GM21786 (cell line): ENCODE measurements around the gene CDC73.
"Not testable (repeated sequence)": the region's sequence is repeated elsewhere in the genome, so short reads cannot be mapped to it uniquely, and the experiment has no call there.

ENCODE experiments used
- ATAC-seq: cut with Tn5 transposase; IDR thresholded peaks from one replicate; pipeline ENCODE4 v1.9.1; 2021; ENCODE audit not compliant: unreplicated experiment

CDC73 gene

GRCh38 chr1:193222056-193222615 lies 100.3 kb downstream of the CDC73 start:
- no peak for ATAC-seq

GRCh38 chr1:193229136-193229535 lies 107.3 kb downstream of the CDC73 start:
- no peak for ATAC-seq

GRCh38 chr1:193231146-193231545 lies 109.3 kb downstream of the CDC73 start:
- not testable (repeated sequence) for ATAC-seq

GRCh38 chr1:193234530-193234929 lies 112.7 kb downstream of the CDC73 start:
- ATAC-seq: no peak

GRCh38 chr1:193237381-193237978 lies 115.6 kb downstream of the CDC73 start:
- ATAC-seq: no peak

- ATAC-seq: no peak
Observed at GRCh38 chr1:193240609-193241008, 118.8 kb downstream of the CDC73 start.

- no peak for ATAC-seq
Observed at GRCh38 chr1:193241132-193241827, 119.4 kb downstream of the CDC73 start.

- no peak for ATAC-seq
Observed at GRCh38 chr1:193242000-193242399, 120.2 kb downstream of the CDC73 start.

- no peak for ATAC-seq
Observed at GRCh38 chr1:193249187-193249586, 127.4 kb downstream of the CDC73 start.

GRCh38 chr1:193251950-193252349 lies 130.1 kb downstream of the CDC73 start:
- ATAC-seq: no peak

GRCh38 chr1:193256019-193256418 lies 134.2 kb downstream of the CDC73 start:
- ATAC-seq: peak; percentile 51

GRCh38 chr1:193259636-193260035 lies 137.8 kb downstream of the CDC73 start:
- ATAC-seq: no peak

- ATAC-seq: no peak
Observed at GRCh38 chr1:193260056-193260745, 138.4 kb downstream of the CDC73 start.

GRCh38 chr1:193260896-193261295 lies 139.1 kb downstream of the CDC73 start:
- no peak for ATAC-seq

- ATAC-seq: no peak
Observed at GRCh38 chr1:193262661-193263060, 140.8 kb downstream of the CDC73 start.

GRCh38 chr1:193264313-193265065 lies 142.7 kb downstream of the CDC73 start:
- no peak for ATAC-seq

- peak; percentile 49 for ATAC-seq
Observed at GRCh38 chr1:193265716-193266115, 143.9 kb downstream of the CDC73 start.

- ATAC-seq: not testable (repeated sequence)
Observed at GRCh38 chr1:193266794-193267193, 145.0 kb downstream of the CDC73 start.

- peak; percentile 96 for ATAC-seq
Observed at GRCh38 chr1:193270996-193271395, 149.2 kb downstream of the CDC73 start.

GRCh38 chr1:193275773-193276172 lies 153.9 kb downstream of the CDC73 start:
- ATAC-seq: no peak

- ATAC-seq: no peak
Observed at GRCh38 chr1:193278968-193279367, 157.1 kb downstream of the CDC73 start.
